ENCODE measurements around the gene TRAPPC10. TPM values are rescaled to one million over a fixed set of nuclear protein-coding genes. Genes with fewer than 3 reads are reported as not detected.

The TRAPPC10 gene
- polyA plus RNA-seq, 1 of the 3 experiments (the other 2 are of a cell fraction) = 17.5 TPM

- Histone ChIP-seq H4K20me1 (ENCODE audit: insufficient read depth) (no peaks in the 10 kb centered on the region), H3K4me3 (ENCODE audit: low read depth in 2 of 2, low read length in 1 of 2) (no peak overlapping the region), H3K9ac (no peak overlapping the region), H3K4me1 (ENCODE audit: control insufficient read depth in 1 of 2, insufficient read depth in 2 of 2, low read depth in 1 of 2, low read length in 1 of 2) (no peaks in the 10 kb centered on the region), H3K4me2 (no peak overlapping the region), H3K9me3 (no peaks in the 10 kb centered on the region), H3K9me2 (no peaks in the 10 kb centered on the region), H3K79me2 (ENCODE audit: insufficient read depth) (no peaks in the 10 kb centered on the region), H2AFZ (ENCODE audit: low read depth) (no peak overlapping the region), H3K27me3 (ENCODE audit: insufficient read depth) (no peaks in the 10 kb centered on the region), H3F3A (replicated peaks; ENCODE audit: insufficient read depth) (peaks cover 6% of the 10 kb centered on the region), H3K27ac (ENCODE audit: low read depth in 2 of 2, low read length in 1 of 2) (no peak overlapping the region), H3K36me3 (replicated peaks in 1 of 2; ENCODE audit: control insufficient read depth in 1 of 2, insufficient read depth in 2 of 2, low read length in 1 of 2) (no peaks in the 10 kb centered on the region)
- POLR2A ChIA-PET = no interaction called here
- peak; percentile 22 for DNase-seq
- no peak for TF ChIP-seq IRF3 (IDR thresholded peaks at IDR 0.05; ENCODE audit: low read depth, low read length)
- TF ChIP-seq FOSL2 (IDR thresholded peaks at IDR 0.05; ENCODE audit: borderline replicate concordance, low read depth) = no peak
- no peak for TF ChIP-seq TCF12 (IDR thresholded peaks at IDR 0.05)
- no peak for TF ChIP-seq GATA2 (CRISPR knock-in tag; IDR thresholded peaks at IDR 0.05)
- no peak for TF ChIP-seq RFX5 (IDR thresholded peaks at IDR 0.05; ENCODE audit: low read length)
- TF ChIP-seq RXRA (IDR thresholded peaks at IDR 0.05; ENCODE audit: borderline replicate concordance, low read depth) = no peak
- no peak for TF ChIP-seq NRF1 (IDR thresholded peaks at IDR 0.05; ENCODE audit: low read depth, low read length)
- TF ChIP-seq ELF1 (IDR thresholded peaks at IDR 0.05) = no peak
- TF ChIP-seq CTCF (IDR thresholded peaks at IDR 0.05) = no peak
- TF ChIP-seq FOXJ3 (CRISPR knock-in tag; IDR thresholded peaks at IDR 0.05) = no peak
- no peak for TF ChIP-seq SMC3 (IDR thresholded peaks at IDR 0.05; ENCODE audit: low read depth, low read length)
- TF ChIP-seq TAF1 (IDR thresholded peaks at IDR 0.05; ENCODE audit: borderline replicate concordance, low read depth, low read length) = no peak
- no peak for TF ChIP-seq REST (IDR thresholded peaks at IDR 0.05; ENCODE audit: low read depth, low read length)
- TF ChIP-seq EZH2phosphoT487 (IDR thresholded peaks at IDR 0.05; ENCODE audit: borderline replicate concordance, low read depth) = no peak
- no peak for TF ChIP-seq FOXM1 (IDR thresholded peaks at IDR 0.05; ENCODE audit: low read depth)
- no peak for TF ChIP-seq TEAD4 (IDR thresholded peaks at IDR 0.05; ENCODE audit: borderline replicate concordance, insufficient read depth)
- 82% methylated on average over 1 of the region's 7 CpGs for WGBS (ENCODE audit: low lambda C conversion rate)
- CTCF ChIA-PET = no interaction called here
Observed at GRCh38 chr21:43989401-43989800, 22.7 kb upstream of the TRAPPC10 start.
